Lower leg skin (tissue), 3 donors: Measurements from ENCODE around the gene OBSCN.

Experiments used
- CTCF ChIP-seq, 3 donors: fragments of 450-650 bp; IDR thresholded peaks; one replicate each; pipeline ENCODE4 v1.5.1; 2016; ENCODE audit warnings: antibody characterized with exemption in 3 of 3, mild to moderate bottlenecking in 3 of 3, moderate library complexity in 2 of 3
- POLR2A ChIP-seq, 2 donors: fragments of 450-650 bp; IDR thresholded peaks; one replicate each; pipeline ENCODE4 v1.6.1; 2016 to 2017; ENCODE audit warnings: antibody characterized with exemption in 2 of 2, mild to moderate bottlenecking in 1 of 2, moderate library complexity in 1 of 2

- TF ChIP-seq CTCF (IDR thresholded peaks at IDR 0.05) = no peak
- no peak for TF ChIP-seq POLR2A (IDR thresholded peaks at IDR 0.05)
Observed at GRCh38 chr1:228214921-228215662, 7.2 kb downstream of the OBSCN start.
